Muscle of arm (tissue), 12 donors: Measurements from ENCODE around the gene CD48. TPM values are rescaled to one million over a fixed set of nuclear protein-coding genes. Genes with fewer than 3 reads are reported as not detected.
A peak's percentile ranks its signal among the peaks of the same experiment; 100 is the strongest.

Experiments
- DNase-seq: peaks from one replicate; pipeline ENCODE4 v3.0.0-alpha.2; 2013
- polyA plus RNA-seq, 12 donors: library from polyadenylated mRNA; unstranded; fragments of 120-200 nt; gene quantifications; one replicate each; pipeline ENCODE4 v1.2.1, GENCODE V29; 2013; ENCODE audit not compliant: insufficient read length in 12 of 12

CD48 gene
- polyA plus RNA-seq, 12 donors: 1.1 to 7.4 (median 1.4) TPM; not detected in 2

DNA sequence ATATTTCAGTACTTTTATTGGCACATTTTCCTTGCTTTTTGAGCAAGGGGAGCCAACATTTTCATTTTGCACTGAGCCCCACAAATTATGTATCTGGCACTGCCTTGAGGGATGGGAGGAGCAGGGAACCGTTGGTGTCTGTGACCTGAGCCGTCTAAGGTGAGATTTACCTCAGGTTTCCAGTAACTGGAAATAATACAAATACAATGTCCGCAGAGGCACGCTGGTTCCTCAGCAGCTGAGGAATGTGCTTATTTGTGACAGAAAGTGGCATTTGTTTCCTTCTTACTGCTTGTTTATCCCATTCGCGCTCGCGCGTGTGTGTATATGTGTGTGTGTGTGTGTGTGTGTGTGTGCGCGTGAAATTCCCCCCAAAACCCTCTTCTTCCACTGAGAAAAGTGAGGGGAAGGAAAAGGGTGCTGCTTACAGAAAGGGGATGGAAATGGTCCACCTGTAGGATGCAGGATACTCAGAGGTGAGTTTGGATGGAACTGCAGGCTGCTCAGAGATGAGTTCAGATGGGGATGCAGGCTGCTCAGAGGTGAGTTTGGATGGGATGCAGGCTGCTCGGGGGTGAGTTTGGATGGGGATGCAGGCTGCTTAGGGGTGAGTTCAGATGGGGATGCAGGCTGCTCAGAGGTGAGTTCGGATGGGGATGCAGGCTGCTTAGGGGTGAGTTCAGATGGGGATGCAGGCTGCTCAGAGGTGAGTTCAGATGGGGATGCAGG, 34.6 kb downstream of the CD48 start:
- DNase-seq: no peak

DNA sequence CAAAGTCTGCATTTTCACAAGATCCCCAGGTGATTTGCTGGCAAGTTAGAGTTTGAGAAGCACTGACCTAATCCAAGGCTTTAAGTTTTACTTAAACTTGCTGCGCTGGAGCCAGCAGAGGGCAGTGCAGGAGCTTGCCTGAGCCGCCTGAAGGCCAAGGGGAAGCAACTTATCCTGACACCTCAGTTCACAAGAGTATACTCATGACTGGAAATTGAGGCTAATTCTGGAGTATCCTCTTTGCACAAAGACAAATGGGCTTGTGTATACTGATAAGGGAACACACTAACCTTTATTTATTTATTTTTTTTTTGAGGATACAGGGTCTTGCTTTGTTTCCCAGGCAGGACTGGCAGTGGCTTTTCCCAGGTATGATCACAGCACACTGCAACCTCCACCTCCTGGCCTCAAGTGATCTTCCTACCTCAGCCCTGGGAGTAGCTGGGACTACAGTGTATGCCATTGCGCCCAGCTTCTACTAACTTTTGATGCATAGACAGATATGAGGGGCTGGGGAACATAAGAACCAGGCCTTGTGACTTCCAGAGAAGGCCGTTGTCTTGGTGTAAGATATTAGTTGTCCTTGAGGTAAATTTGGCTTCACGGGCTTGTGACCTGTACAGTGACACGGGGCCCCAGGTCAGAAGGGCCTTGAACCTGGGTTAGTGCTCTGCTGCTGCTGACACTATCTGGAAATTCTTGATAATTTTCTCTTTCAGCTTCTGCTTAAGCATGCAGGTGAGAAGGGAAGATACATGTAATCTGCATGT, 35.8 kb downstream of the CD48 start:
- peak; percentile 41 for DNase-seq

DNA sequence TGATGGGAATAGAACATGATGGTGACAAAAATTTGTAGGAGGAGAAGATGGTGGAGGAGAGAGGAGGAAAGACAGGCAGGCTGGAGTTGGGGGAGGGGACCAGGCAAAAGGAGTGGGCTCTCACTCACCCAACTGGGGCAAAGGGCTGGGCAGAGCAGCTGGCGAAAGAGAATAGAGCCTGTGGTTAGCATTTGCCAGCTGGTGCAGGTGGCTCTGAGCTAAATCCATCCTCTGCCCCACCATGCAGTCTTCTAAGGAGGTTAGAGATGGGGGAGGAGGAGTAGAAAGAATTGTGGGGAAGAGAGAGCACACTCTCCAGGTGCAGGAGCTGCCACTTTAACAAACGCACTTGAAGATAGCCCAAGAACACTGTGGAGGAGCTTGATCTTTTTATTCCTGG, 37.2 kb downstream of the CD48 start:
- DNase-seq: no peak

DNA sequence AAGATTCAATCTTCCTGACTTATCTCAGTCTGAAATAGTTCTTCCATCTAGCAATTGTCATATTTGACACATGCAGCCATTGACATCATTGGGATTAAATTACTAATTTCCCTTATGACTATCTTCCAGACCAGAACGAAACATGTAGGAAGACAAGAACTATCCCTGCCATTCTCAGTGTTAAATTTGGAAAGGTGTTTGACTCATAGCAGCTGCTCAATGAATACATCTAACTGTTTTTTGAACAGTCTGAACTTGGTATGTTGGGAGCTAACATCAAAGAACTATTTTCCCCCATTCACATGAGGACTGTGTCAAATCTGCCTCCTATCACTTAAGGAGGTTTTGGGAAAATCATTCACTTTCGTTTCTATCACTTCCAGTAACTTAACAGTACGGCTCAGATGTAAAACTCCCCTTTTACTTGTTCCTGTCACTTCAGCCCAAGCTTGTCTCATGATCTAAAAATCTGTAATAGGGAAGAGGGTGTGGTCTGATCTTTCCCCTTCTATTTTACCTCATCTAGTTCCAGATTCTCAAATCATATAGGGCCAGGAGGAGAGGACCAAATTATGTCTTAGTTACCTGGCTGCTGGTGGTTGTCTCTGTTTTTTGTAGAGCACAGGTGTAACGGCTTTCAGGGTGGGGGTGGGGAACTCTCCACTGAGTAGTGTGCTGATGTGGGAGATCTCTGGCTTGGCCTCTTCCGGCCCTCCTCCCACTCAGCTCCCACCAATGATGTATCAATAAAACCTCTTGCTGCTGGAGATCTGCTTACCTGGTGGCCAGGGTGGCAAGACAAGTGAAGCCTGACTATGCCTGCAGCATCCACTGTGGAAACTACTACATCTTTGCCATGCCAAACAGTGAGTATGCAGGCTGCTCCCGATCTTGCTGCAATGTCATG, 38.6 kb downstream of the CD48 start:
- no peak for DNase-seq

DNA sequence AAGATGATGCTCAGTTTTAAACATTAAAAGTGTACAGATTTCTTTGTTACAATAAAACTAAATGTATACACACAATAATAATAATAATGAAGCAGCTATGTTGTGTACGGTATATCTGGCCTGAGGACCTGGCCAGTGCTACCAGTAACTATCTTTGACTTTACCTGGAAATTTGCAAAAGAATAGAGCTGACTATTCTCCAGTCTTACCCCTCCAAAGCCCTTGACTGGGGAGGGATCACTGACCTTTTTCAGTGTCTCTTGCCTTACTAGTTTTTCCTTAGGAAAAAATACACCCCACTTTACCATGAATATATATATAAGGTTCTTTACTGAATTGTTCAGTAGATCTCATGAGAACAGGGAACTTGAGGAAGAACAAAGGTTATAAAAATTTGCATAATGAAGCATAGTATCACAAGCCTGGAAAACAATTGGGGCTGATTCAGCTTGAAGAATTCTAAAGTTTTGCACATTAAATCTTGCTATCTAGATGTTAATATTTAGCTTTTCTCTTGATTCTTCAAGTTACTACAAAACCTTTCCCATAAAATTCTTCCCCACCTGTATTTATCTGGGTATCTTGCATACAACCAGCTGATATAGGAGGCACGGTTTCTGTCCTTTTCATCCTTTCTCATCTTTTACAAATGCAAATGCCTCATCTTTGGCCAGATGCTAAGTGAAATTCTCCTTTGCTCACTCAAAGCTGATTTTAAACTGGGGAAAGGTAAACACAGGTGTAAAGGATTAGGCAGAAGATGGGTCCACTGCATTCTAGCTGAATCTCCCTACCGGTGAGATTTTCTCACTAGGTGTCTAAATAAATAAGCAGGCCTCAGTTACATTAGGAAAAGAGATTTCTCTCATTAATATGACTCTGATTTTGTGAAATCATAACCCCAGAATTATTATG, 39.8 kb downstream of the CD48 start:
- no peak for DNase-seq

DNA sequence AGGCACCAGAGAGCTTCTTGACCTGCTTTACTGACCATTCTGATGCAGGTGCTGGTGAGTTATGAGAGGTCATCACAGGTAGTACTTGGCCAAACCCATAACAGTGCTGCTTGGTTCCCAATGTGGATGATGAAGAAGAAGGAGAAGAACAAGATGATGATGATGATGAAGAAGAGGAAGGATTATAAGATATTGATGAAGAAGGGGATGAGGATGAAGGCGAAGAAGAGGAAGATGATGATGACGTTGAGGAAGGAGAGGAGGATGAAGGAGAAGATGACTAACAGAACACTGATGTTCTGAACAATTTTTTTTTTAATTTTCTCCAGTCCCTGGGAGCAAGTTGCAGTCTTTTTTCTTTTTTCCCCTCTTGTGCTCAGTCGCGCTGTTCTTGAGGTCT, 40.9 kb downstream of the CD48 start:
- DNase-seq: no peak

DNA sequence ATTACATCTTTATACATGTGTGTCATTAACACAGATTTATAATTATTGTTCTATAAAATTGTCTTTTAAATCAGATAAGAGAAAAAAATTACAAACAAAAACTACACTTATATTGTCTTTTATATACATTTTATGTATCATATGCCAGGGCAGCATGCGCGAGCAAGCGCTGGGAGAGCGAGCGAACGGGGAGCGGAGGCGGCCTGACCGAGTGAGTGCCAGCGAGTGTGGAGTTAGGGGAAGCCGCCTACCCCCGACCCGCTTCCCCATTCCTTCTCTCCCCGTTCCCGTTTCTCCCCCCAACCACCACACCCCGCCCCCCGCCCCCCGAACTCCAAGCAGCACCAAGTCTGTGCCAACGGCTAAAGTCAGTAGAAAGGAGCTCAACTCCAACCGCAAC, 41.8 kb downstream of the CD48 start:
- DNase-seq: no peak

DNA sequence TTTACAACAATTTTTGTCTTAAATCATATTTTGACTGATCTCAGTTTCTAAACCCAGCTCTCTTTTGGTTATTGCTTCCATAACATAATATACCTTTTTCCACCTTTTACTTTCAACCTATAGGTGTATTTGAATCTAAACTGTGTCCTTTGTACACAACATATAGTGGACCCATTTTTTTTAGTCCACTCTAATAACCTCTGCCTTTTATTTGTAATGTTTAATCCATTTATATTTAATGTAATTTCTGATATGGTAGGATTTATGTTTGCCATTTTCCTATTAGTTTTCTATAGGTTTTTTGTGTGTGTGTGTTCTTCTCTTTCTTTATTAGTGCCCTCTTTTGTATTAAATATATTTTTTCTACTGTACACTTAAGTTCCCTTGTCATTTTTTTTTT, 42.3 kb downstream of the CD48 start:
- no peak for DNase-seq

DNA sequence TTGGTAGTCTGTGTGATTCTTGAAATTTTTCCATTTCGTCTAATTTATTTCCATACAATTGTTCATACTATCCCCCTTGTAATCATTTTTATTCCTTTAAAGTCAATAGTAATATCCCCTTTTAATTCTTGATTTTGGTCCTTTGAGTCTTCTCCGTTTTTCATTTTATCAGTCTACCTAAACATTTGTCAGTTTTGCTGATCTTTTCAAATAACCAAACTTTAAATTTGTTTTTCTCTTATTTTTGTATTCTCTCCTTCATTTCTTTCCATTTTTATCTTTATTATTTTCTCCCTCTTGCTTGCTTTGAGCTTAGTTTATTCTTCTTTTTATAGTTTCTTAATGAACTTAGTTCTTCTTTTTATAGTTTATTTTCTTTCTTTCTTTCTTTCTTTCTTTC, 43.7 kb downstream of the CD48 start:
- DNase-seq: no peak

DNA sequence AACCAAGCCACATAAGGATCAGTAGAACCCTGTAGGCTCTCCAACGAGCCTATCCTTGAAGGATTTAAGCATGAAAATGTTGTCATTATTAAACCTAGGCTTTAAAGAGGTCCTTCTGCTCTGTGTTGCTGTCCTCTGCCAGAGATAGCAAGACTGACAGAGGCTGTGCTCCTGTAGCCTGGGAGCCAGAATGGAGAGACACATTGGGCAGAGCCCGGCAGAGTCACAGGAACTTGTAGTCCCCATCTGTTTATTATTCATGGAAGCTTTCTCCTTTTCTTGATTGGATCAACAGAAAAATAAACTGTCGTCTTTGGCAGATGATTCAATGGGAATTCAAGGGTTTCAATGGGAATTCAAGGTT, 45.6 kb downstream of the CD48 start:
- DNase-seq: no peak

DNA sequence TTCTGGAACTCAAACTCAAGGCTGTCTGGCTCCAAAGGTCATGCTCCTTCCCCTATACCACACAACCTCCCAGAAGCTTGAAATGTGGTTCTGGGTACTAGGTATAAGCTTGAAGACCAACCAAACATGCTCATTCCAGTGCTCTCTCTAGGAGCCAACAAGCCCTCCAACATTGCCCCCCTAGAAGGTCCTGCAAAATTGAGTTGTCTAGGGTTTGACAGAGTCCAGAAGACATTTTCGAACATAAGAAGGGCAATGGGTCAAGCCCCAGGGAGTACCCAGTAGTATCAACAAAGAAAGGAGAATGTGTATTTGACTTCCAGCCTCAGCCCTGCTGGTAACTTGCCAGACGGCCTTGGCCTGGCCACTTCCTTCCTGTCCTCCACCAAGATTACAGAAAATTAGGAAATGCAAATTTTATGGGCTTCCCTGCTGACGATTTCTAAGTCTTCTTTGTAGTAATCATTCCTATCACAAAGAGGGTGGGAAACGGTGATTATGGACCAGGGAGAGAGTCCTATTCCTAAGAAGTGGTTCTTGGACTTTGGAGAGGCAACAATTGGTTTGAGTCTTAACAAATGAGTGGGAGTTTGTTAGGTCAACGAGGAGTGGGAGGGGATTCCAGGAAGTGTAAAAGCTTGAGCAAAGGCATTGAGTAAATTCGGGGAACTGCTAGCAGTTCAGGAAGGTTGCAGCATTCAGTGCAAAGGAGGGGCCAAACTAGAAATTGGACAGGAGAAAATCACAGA, 46.1 kb downstream of the CD48 start:
- DNase-seq: no peak

DNA sequence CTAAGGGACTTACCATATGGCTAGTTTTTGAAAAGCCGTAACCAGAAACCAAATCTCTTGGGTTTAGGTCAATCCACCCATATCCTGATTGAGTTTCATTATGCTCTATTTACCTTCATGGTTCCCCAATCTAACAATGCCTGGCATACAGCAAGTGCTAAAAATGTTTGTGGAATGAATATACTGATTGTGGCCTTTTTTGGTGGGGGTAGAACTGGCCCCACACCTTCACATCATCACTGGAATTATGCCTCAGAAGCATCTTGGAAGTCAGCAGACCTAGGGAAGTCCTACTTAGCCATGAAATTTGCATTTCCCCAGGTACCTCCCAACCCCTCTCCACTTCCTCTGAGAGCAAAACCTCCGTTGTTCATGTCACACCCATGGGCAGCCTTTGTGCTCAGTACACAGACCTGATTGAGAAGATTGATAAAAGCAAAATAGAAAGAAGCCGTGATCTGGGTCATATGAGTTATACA, 47.0 kb downstream of the CD48 start:
- no peak for DNase-seq

DNA sequence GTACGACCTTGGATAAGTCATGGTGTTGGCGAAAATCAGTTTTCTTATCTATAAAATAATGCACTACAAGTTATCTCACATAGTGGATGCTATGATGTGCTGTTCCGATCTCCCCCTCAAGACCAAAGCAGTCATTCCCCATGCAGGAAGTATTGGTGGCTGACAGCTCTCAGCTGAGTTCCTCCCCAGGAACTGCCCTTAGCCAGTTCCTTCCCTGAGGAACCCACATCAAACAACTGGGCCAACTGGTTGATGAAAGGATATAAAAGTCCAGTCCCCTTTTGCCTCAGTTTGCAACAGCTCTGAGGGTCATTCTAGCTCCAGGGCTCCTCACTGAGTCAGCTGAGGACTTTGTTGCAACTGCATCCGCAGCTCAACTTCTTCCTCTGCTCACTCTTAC, 48.7 kb downstream of the CD48 start:
- DNase-seq: no peak

DNA sequence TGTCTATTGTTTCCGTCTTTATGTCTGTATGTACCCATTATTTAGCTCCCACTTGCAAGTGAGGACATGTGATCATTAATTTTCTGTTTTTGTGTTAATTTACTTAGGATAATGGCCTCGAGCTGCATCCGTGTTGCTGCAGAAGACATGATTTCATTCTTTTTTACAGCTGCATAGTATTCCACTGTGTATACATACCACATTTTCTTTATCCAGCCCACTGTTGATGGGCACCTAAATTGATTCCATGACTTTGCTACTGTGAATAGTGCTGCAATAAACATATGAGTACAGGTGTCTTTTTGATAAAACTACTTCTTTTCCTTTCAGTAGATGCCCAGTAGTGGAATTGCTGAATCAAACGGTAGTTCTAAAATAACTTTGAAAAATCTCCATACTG, 52.1 kb downstream of the CD48 start:
- no peak for DNase-seq

DNA sequence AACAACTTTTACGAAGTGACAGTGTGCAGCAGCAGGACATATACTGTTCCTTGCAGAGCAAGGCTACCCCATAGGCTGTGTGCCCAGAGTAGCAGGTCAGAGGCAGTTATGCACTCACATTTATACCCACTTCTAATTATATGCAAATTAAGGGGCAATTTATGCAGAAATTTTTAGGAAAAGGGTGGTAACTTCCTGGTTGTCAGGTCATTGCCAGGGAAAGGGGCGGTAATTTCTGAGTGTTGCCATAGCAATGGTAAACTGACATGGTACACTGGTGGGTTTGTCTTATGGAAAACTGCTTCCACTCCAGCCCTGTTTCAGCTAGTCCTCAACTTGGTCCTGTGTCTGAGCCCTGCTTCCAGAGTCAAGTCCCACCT, 52.8 kb downstream of the CD48 start:
- no peak for DNase-seq

DNA sequence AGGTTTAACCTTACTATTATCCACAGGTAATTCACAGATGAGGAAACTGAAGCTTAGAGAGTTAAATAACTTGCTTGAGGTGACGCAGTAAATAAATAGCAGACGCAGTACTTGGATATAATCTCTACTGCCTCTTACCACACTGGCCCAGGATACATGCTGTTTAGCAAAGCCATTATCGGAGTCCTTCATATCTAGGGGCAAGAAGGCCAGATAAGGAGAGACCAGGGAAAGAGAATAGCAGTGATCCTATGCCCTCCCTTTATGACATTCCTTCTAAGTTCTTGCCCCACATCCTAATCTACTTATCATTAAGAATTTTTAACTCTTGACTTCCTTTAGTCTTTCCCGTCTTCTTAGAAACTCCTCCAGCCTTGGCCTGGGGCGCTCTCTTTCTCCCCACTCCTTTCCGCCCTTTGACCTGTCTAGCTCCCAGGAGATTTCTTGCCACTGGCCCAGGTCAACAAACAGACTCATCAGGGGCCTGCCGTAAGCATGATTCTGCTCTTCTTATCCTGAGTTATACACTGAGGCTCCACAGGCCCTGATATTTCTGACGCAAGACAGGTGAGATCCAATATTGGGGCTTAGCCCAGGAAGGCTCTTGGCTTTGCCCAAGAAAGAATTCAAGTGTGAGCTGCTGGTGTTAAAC, 53.3 kb downstream of the CD48 start:
- no peak for DNase-seq

DNA sequence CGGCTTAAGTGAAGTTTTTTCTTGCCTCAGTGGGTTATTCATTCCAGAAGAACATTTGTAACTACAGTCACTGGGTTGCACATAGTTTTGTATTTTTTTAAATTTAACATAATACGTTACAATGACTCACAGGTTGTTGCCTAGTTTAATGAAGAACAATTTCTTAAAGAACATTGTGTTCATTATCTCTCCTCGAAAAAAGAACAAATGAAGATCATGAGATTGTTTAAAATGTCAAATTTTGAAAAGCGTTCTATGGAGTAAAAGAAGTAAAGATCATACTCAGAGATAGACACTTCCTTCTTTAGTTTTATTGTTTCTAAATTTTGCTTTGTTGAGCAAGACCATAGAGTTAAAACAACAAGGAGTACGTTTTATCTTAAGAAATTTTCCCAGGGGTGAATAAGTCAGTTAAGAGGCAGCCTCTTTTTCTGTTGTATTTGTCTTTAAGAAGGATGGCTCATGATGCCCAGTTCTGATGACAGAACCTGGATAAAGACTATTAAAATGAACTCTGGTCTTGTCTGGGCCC, 54.3 kb downstream of the CD48 start:
- no peak for DNase-seq

DNA sequence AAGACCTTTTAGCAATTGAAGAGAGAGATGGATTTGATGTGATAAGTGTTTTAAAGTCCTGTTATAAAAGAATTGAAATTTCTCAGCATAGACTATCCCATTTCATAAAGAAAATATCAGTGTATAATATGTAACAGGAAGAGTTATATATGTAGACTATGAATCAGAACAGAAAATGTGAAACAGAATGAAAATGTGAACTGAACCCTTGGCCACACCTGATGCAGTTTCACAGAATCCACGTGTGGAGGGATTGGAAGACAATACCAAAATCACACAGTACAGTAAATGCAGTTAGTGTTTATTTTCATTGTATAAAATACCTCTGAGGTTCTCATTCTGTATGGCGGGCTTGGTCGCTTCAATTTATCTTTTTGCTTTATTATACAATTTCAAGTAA, 54.9 kb downstream of the CD48 start:
- DNase-seq: no peak

DNA sequence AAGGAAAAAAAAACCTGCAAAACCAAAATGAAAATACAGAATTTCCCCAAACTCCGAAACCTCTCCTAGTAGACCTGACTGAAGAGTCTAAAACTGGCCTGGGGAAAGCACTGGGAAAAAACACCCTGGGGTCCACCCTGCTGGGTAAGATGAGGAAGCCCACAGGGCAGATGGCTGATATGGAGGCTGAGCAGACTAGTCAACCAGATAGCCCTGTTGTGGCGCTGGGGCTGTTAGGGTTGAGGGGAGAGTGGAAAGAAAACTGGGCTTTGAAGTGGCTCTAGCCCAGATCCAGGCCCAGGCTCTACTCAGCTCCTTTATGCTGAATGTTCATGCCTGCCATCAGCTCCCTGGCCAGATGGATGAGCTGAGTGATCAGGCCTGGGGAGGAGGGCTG, 58.0 kb downstream of the CD48 start:
- DNase-seq: no peak
